Muscle layer of colon (tissue), 2 donors: ENCODE measurements around the gene RAD51B.

Experiments used
- H3K27ac ChIP-seq: one replicate; pipeline ENCODE4 v1.7.0; 2013; ENCODE audit warnings: low read depth, mild to moderate bottlenecking, low read length, moderate library complexity
- H3K27me3 ChIP-seq, 2 donors: one replicate each; pipeline ENCODE4 v1.7.0; 2013; ENCODE audit warnings: low read length in 2 of 2, mild to moderate bottlenecking in 2 of 2; ENCODE audit not compliant: insufficient read depth in 2 of 2, control insufficient read depth in 1 of 2
- H3K36me3 ChIP-seq: one replicate; pipeline ENCODE4 v1.7.0; 2013; ENCODE audit warnings: mild to moderate bottlenecking, low read length; ENCODE audit not compliant: insufficient read depth
- H3K4me1 ChIP-seq: one replicate; pipeline ENCODE4 v1.7.0; 2013; ENCODE audit warnings: mild to moderate bottlenecking, low read length; ENCODE audit not compliant: insufficient read depth
- H3K4me3 ChIP-seq, 2 donors: one replicate each; pipeline ENCODE4 v1.7.0; 2013; ENCODE audit warnings: low read length in 2 of 2, low read depth in 1 of 2, mild to moderate bottlenecking in 1 of 2, moderate library complexity in 1 of 2
- H3K9ac ChIP-seq: one replicate; pipeline ENCODE4 v1.7.0; 2013; ENCODE audit warnings: low read length
- H3K9me3 ChIP-seq: one replicate; pipeline ENCODE4 v1.7.0; 2013; ENCODE audit warnings: mild to moderate bottlenecking, low read length
- donor health status: abdominal sarcoma.
- donor health status: Adenocarcinoma of cecum.

RAD51B gene

DNA sequence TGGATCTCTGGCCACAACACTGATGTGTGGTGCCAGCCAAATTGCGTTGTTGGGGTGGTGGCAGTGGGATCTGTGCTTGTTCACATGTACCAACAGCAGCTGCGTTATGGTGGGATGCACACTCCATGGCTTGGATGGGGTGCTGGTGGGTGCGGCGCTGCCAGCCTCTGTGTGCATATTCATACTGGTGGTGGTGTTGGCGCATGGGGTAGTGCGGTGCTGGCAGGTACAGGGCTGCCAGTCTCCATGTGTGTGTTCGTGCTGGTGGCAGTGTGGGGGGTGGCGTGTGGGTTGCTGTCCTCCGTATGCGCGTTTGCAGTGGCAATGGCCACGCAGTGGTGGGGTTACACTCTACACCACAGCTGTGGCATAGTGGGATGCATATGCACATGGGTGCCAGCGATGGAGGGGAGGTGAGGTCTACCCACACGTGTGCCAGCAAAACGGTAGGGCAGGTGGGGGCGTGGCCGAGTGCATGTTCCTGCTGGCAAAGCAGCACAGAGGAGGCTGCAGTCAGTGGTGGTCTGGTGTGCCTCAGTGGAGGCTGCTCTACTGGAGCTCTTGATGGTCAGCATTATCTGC, 26.5 kb downstream of the RAD51B start:
- Histone ChIP-seq H3K9me3 (no peaks in the 10 kb centered on the region), H3K9ac (no peak overlapping the region), H3K27me3 (no peaks in the 10 kb centered on the region), H3K4me3 (no peak overlapping the region), H3K36me3 (no peaks in the 10 kb centered on the region), H3K27ac (no peak overlapping the region), H3K4me1 (no peaks in the 10 kb centered on the region)

DNA sequence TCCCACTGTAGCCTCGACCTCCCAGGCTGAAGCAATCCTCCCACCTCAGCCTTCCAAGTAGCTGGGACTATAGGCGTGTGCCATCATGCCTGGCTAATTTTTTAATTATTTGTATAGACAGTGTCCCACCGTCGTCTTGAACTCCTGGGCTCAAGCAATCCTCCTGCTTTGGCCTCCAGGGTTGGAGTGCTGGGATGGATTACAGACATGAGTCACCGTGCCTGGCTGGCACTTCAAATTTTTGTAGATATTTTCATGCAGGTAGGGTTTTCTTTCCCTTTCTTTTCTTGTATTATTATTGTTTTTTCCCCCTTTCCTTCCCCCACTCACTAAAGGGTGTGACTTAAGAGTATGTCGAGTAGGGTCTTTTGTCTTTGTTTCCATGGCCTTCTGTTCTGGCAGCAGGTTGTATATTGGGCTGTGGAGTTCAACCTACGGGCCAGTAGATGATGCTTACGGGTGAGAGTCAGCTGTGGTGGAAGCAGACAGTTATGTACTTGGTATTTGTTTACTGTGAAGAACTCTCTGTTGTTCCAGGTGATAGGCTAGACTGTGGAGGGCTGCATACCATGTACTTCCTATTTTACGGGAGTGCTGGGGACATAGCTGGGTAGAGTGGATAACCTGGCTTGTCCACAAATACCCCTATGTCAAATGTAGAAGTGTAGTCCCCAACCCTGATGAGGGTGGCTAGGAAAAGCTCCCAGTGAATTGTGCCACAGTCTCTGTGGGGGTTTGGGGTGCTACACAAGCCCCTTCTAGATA, 30.7 kb downstream of the RAD51B start:
- Histone ChIP-seq H3K27me3 (no peaks in the 10 kb centered on the region), H3K9ac (no peak overlapping the region), H3K36me3 (no peaks in the 10 kb centered on the region), H3K4me3 (no peak overlapping the region), H3K27ac (no peak overlapping the region), H3K4me1 (no peaks in the 10 kb centered on the region), H3K9me3 (no peaks in the 10 kb centered on the region)

DNA sequence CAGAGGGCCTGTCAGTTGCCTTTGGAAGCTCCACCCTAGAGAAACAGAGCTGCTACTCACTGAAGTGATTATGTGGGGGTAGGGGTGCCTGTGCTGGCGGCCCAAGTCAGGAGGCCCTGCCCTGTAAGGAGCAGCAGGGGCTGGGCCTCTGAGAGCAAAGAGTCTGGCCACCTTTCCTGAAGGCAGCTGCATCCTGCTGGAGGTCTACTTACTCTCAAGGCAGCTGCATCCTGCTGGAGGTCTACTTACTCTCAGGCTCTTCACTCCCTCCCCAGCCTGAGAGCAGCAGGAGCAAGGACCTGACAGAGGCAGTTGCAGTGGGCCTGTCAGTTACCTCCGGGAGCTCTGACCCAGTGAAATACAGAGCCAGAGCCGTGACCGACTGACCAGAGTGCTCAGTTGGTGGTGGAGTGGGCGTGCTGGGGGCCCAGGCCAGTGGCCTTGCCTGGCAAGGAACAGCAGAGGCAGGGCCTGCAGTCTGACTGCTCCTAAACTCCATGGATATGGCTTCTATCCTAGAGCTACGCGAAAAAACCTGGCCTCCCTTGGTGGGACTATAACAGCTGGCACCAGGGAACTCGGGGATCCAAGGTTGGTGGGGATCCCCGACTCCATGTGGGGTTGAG, 32.3 kb downstream of the RAD51B start:
- no peaks in the 10 kb centered on the region for H3K36me3 ChIP-seq
- H3K4me3 ChIP-seq, result no peak overlapping the region
- no peak overlapping the region for H3K27ac ChIP-seq
- H3K9me3 ChIP-seq, result no peaks in the 10 kb centered on the region
- H3K9ac ChIP-seq, result no peak overlapping the region
- H3K4me1 ChIP-seq, result no peaks in the 10 kb centered on the region
- no peaks in the 10 kb centered on the region for H3K27me3 ChIP-seq

DNA sequence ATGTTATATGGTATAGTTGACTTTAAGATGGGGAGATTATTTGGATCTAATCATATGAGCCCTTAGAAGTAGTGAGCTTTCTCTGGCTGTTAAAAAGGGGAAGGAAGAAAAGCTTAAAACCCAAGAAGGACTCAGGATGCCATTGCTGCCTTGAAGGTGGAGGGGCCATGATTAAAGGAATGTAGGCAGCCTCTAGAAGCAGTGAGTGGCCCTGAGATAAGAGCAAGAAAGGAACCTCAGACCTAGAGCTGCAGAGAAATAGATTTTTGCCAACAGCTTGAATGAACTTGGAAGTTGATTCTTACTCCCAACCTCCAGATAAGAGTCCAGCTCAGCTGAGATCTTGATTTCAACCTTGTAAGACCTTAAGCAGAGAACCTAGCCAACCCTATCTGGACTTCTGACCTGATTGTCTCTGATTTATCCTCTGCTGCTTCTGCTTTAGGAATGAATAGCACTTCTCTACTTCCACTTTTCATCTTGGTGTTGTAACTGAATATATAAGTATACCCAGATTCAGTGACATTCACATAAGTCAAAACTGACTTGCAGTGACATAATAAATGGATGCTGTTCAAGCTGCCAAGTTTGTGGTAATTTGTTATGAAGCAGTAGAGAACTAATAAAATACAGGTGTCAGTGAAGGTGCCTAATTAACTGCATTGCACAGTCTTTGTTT, 33.5 kb downstream of the RAD51B start:
- Histone ChIP-seq H3K4me3 (no peak overlapping the region), H3K9me3 (no peaks in the 10 kb centered on the region), H3K27ac (no peak overlapping the region), H3K4me1 (no peaks in the 10 kb centered on the region), H3K27me3 (no peaks in the 10 kb centered on the region), H3K9ac (no peak overlapping the region), H3K36me3 (no peaks in the 10 kb centered on the region)

DNA sequence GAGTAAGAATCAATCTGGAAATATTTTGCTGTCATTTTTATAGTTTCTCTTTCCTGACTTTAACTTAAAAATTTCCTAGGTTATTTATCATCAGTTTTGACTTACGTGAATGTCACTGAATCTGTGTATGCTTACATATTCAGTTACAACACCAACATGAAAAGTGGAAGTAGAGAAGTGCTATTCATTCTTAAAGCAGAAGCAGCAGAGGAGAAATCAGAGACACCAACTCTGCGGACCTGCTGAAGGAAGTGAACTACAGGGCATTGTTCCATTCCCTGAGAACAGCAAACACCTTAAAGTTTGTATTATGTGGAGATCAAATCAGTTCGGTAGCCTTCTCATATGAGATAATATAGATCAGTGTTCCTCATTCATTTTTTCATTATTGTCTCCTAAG, 34.1 kb downstream of the RAD51B start:
- H3K9ac ChIP-seq, result no peak overlapping the region
- H3K27me3 ChIP-seq, result no peaks in the 10 kb centered on the region
- no peaks in the 10 kb centered on the region for H3K4me1 ChIP-seq
- H3K27ac ChIP-seq, result no peak overlapping the region
- no peaks in the 10 kb centered on the region for H3K9me3 ChIP-seq
- H3K36me3 ChIP-seq, result no peaks in the 10 kb centered on the region
- no peak overlapping the region for H3K4me3 ChIP-seq

DNA sequence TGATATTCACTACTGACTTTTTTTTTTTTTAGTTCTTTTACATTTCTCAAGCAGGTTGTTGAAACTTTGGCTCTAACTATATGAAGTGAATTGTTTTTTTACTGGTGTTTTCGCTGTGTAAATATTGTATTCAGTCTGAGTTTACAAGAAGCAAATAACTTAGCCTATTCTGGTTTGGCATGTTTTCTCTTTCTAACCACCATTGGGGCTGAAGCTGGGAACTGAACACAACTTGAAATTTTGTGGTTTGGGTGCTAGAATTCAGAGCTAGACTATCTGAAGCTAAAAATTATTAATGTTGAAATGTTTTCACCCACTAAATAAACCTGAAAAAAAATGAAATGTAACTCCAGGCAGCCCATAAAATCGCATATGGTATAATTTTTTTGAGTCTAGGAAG, 37.2 kb downstream of the RAD51B start:
- no peaks in the 10 kb centered on the region for H3K27me3 ChIP-seq
- no peaks in the 10 kb centered on the region for H3K36me3 ChIP-seq
- H3K9me3 ChIP-seq, result no peaks in the 10 kb centered on the region
- no peak overlapping the region for H3K27ac ChIP-seq
- H3K4me1 ChIP-seq, result no peaks in the 10 kb centered on the region
- no peak overlapping the region for H3K9ac ChIP-seq
- no peak overlapping the region for H3K4me3 ChIP-seq

DNA sequence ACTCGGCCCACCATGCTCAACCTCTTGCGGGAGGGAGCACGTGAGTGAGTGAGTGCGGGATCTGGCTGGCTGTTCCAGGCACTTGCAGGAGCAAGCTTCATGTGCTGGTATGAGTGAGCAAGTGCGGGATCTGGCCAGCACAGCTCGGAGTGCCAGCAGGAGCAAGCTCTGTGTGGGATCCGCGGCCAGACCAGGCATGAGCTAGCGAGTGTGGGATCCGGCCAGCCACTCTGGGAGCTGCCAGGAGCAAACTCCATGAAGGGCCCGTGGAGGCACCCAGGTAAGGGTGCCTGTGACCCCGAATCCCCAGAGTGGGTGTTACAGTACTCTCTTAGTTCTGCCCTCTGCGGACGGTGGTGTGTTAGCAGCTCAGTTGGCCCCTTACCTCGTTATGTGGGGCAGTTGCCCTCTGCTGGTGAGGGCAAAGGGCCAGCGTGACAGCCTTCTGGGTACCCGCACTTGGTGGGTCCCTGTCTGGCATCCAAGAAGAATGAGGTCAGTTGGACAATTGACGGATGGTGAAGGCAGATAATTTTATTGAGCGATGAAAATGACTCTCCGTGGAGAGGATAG, 38.3 kb downstream of the RAD51B start:
- H3K27me3 ChIP-seq, result no peaks in the 10 kb centered on the region
- H3K4me1 ChIP-seq, result no peaks in the 10 kb centered on the region
- H3K27ac ChIP-seq, result no peak overlapping the region
- H3K9me3 ChIP-seq, result no peaks in the 10 kb centered on the region
- H3K4me3 ChIP-seq, result no peak overlapping the region
- no peak overlapping the region for H3K9ac ChIP-seq
- H3K36me3 ChIP-seq, result no peaks in the 10 kb centered on the region

DNA sequence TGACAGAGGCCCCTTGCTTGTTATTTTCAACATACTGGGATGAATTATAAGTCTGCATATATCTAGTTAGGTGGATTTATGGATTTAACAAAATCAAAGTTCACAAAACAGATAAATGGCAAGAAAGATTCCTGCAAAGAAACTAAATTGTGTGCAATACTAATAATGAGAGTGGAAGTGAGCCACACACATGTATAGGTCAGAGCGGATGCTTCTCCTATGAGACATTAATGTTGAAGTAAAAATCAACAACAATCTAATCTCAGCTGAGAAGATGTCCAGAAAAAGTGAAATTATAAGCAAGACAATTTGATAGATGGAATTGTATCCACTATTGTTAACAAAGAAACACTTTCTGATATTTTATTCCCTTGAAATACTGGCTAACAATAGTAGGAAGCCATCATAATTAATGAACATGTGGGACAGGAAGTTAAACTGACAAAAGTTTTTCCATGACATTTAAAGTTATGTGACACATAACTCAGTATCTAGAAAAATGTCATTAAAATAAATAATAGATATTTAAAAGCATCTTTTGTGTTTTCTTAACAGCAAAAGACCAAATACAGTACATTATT, 39.7 kb downstream of the RAD51B start:
- no peak overlapping the region for H3K27ac ChIP-seq
- no peak overlapping the region for H3K9ac ChIP-seq
- no peaks in the 10 kb centered on the region for H3K4me1 ChIP-seq
- no peaks in the 10 kb centered on the region for H3K9me3 ChIP-seq
- H3K4me3 ChIP-seq, result no peak overlapping the region
- no peaks in the 10 kb centered on the region for H3K36me3 ChIP-seq
- no peaks in the 10 kb centered on the region for H3K27me3 ChIP-seq

DNA sequence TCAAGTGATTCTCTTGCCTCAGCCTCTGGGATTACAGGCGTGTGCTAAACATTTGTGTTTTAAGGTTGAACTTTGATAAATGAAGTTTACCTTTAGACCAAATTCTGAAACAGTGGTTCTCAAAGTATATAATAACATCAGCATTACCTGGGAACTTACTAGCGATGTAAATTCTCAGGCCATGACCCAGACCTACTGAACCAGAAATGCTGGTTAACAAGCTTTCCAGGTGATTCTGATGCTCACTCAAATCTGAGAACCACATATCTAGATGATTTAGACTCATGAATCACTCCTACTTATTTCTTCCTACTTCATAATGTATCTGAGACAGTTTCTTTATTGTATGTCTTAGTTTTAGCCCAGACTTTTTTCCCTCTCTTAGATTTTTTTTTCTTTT, 43.6 kb downstream of the RAD51B start:
- H3K36me3 ChIP-seq, result no peaks in the 10 kb centered on the region
- no peak overlapping the region for H3K4me3 ChIP-seq
- no peaks in the 10 kb centered on the region for H3K9me3 ChIP-seq
- no peaks in the 10 kb centered on the region for H3K27me3 ChIP-seq
- no peak overlapping the region for H3K9ac ChIP-seq
- H3K4me1 ChIP-seq, result no peaks in the 10 kb centered on the region
- H3K27ac ChIP-seq, result no peak overlapping the region

DNA sequence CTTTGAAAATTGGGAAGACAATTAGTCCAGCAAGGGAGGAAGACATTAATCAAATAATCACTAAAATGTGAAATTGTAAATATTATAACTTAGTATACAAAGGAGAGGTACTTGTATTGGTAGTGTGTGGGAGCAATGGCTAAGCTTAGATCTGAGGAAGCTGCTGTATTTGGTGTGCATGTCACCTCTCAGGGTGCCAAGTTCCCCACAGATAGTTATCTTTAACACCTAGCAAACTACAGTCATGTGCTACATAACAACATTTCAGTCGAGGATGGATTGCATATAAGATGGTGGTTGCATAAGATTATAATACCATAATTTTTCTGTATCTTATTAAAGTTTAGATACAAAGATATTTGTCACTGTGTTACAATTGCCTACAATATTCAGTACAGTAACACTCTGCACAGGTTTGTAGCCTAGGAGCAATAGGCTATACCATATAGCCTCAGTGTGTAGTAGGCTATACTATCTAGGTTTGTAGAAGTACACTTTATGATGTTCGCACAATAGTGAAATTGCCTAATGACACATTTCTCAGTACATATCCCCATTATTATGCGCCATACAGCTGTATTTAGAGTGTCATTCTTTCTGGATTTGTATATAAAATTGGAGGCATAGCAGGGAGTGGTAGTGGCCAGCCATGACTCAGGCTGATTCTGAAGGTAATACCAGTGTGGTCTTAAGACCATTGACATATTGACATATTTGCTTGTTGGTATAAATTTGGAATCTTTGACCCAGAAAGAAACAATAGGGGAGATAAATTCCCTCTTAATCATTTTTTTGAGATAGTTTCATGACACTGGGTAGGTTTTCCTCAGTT, 55.8 kb downstream of the RAD51B start:
- H3K27ac ChIP-seq, result no peak overlapping the region
- H3K4me1 ChIP-seq, result no peaks in the 10 kb centered on the region
- no peak overlapping the region for H3K4me3 ChIP-seq
- no peaks in the 10 kb centered on the region for H3K36me3 ChIP-seq
- no peak overlapping the region for H3K9ac ChIP-seq
- H3K27me3 ChIP-seq, result no peaks in the 10 kb centered on the region
- H3K9me3 ChIP-seq, result no peaks in the 10 kb centered on the region
